Osteocyte (in vitro differentiated cells): ENCODE results near the gene FAM78A. TPM values are rescaled to one million over a fixed set of nuclear protein-coding genes. Genes with fewer than 3 reads are reported as not detected.
"Not testable (repeated sequence)": the region's sequence is repeated elsewhere in the genome, so short reads cannot be mapped to it uniquely, and the experiment has no call there.

Experiments used
- DNase-seq: peaks from one replicate; pipeline ENCODE4 v3.0.0; 2021; ENCODE audit warnings: mixed read lengths; ENCODE audit not compliant: unreplicated experiment; ENCODE audit errors: extremely low spot score
- H3K27ac Mint-ChIP-seq: one replicate; pipeline ENCODE4 v1.8.0; 2021; ENCODE audit warnings: mild to moderate bottlenecking, mixed read lengths; ENCODE audit not compliant: unreplicated experiment
- H3K27me3 Mint-ChIP-seq: one replicate; pipeline ENCODE4 v1.8.0; 2021; ENCODE audit warnings: mixed read lengths; ENCODE audit not compliant: unreplicated experiment
- H3K36me3 Mint-ChIP-seq: one replicate; pipeline ENCODE4 v1.8.0; 2021; ENCODE audit warnings: mixed read lengths; ENCODE audit not compliant: unreplicated experiment
- H3K4me1 Mint-ChIP-seq: one replicate; pipeline ENCODE4 v1.8.0; 2021; ENCODE audit warnings: mixed read lengths; ENCODE audit not compliant: unreplicated experiment
- H3K4me3 Mint-ChIP-seq: one replicate; pipeline ENCODE4 v1.8.0; 2021; ENCODE audit warnings: mild to moderate bottlenecking, moderate library complexity, mixed read lengths; ENCODE audit not compliant: unreplicated experiment
- H3K9me3 Mint-ChIP-seq: one replicate; pipeline ENCODE4 v1.8.0; 2021; ENCODE audit warnings: mixed read lengths; ENCODE audit not compliant: unreplicated experiment
- total RNA-seq: library from RNA; stranded (reverse); gene quantifications from 2 replicates; pipeline ENCODE4 v1.2.1, GENCODE V29; 2021
- TF ChIP-seq, protein P1 (sequence below): fragments of 200-600 bp; sonication (generic); IDR thresholded peaks from 2 replicates; pipeline ENCODE4 v1.5.0; 2021; ENCODE audit warnings: antibody characterized with exemption, mild to moderate bottlenecking, moderate library complexity

FAM78A gene
- total RNA-seq, 1 donor from 2014 or later: 1.0 TPM

GRCh38 chr9:131270171-131271015 lies 5.9 kb downstream of the FAM78A start:
- Mint-ChIP-seq H3K36me3 (no peaks in the 10 kb centered on the region), H3K9me3 (no peaks in the 10 kb centered on the region), H3K4me3 (no peak overlapping the region), H3K27me3 (peaks cover under 1% of the 10 kb centered on the region), H3K27ac (no peak overlapping the region), H3K4me1 (no peaks in the 10 kb centered on the region)
- no peak for DNase-seq
- TF ChIP-seq, protein P1, sequence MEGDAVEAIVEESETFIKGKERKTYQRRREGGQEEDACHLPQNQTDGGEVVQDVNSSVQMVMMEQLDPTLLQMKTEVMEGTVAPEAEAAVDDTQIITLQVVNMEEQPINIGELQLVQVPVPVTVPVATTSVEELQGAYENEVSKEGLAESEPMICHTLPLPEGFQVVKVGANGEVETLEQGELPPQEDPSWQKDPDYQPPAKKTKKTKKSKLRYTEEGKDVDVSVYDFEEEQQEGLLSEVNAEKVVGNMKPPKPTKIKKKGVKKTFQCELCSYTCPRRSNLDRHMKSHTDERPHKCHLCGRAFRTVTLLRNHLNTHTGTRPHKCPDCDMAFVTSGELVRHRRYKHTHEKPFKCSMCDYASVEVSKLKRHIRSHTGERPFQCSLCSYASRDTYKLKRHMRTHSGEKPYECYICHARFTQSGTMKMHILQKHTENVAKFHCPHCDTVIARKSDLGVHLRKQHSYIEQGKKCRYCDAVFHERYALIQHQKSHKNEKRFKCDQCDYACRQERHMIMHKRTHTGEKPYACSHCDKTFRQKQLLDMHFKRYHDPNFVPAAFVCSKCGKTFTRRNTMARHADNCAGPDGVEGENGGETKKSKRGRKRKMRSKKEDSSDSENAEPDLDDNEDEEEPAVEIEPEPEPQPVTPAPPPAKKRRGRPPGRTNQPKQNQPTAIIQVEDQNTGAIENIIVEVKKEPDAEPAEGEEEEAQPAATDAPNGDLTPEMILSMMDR: no peak

DNA sequence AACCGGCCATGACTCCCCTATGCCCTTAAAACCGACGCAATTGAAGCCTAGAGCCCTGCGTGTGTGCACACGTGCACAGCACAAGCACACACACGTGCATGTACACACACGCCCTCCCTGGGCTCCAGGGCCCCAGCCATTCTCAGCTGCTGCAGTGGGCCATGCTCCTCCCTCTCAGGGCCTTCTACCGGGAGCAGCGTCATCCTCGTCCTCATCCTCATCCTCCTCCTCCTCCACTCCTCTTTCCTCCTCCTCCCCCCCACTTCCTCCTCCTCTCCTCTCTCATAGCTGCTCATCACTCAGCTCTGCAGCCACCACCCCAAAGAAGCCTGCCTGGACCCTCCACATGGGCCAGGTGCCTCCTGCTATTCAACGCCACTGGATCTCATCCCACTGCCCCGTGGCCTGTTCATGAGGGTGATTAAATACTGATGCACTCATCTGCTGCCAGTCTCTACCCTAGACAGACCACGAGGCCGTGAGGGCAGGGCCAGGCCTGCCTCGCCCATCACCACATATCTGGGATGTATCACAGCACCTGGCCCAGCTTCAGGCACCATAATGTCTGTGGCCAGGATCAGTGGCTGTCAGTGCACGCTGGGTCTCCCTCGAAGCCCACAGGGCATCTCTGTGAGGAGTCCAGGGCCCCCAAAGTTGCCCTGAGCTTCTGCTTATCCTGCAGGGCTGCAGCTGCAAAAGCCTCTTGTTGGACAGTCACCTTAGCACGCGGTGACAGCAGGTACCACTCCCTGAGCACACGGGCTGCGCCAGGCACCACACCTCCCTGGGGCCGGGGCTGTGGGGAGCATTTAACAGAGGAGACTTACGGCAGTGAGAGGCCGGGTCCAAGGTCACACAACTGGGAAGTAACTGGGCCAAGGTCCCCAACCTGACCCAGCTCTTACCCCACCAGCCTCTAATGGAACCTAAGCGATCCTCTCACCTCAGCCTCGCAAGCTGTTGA lies 9.8 kb downstream of the FAM78A start:
- H3K9me3 Mint-ChIP-seq: no peaks in the 10 kb centered on the region
- no peaks in the 10 kb centered on the region for H3K36me3 Mint-ChIP-seq
- no peak overlapping the region for H3K4me3 Mint-ChIP-seq
- no peaks in the 10 kb centered on the region for H3K4me1 Mint-ChIP-seq
- TF ChIP-seq, protein P1: no peak
- no peak overlapping the region for H3K27ac Mint-ChIP-seq
- no peaks in the 10 kb centered on the region for H3K27me3 Mint-ChIP-seq
- DNase-seq: no peak

DNA sequence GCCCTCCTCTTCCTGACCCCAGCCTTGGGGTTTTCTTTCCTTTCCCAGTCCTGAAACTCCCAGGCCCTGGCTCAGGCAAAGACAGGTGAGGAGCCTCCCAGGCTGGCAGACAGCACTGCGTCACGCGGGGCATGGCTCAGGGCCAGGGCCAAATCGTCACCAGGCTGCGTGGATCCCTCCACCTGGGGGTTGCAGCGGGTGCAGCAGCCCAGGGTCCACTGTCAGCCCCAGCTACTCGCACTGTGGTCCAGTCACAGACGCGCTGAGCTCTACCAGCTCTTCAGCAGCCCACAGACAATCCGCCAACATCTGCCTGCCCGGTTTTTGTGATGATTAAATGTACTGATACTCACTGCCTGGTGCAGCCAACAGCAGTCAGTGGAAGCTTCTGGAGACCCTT lies 12.1 kb downstream of the FAM78A start:
- TF ChIP-seq, protein P1: no peak
- no peaks in the 10 kb centered on the region for H3K4me1 Mint-ChIP-seq
- H3K27me3 Mint-ChIP-seq: no peaks in the 10 kb centered on the region
- no peaks in the 10 kb centered on the region for H3K36me3 Mint-ChIP-seq
- H3K27ac Mint-ChIP-seq: no peak overlapping the region
- H3K9me3 Mint-ChIP-seq: no peaks in the 10 kb centered on the region
- no peak overlapping the region for H3K4me3 Mint-ChIP-seq
- DNase-seq: no peak

DNA sequence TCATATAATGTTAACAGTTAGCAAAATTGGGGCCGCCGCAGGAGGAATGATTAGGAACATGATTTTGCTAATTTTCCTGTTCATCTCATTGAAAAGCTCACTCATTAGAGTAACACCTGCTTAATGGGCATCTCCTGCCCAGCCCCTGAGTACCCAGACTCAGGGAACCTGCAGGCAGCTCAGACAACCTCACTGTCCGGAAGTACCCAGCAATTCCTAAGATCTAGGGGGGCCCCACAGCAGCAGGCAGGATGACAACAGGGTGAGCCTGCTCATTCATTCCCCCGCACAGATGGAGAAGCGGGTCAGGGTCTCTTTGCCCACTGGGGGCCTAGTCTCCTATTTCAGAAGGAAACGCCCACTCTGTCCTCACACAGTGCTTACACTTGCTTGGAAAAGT lies 12.6 kb downstream of the FAM78A start:
- TF ChIP-seq, protein P1: no peak
- Mint-ChIP-seq H3K9me3 (no peaks in the 10 kb centered on the region), H3K4me1 (no peaks in the 10 kb centered on the region), H3K4me3 (no peak overlapping the region), H3K36me3 (no peaks in the 10 kb centered on the region), H3K27ac (no peak overlapping the region), H3K27me3 (no peaks in the 10 kb centered on the region)
- DNase-seq: no peak

DNA sequence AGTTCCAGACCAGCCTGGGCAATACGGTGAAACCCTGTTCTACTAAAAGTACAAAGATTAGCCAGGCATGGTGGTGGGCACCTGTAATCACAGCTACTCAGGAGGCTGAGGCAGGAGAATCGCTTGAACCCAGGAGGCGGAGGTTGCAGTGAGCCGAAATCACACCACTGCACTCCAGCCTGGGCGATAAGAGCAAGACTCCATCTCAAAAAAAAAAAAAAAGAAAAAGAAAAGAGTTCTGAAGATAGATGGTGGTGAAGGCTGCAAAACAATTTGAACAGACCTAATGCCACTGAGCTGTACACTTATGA lies 13.3 kb downstream of the FAM78A start:
- H3K9me3 Mint-ChIP-seq, H3K4me3 Mint-ChIP-seq, H3K27me3 Mint-ChIP-seq, DNase-seq, H3K36me3 Mint-ChIP-seq, H3K4me1 Mint-ChIP-seq, H3K27ac Mint-ChIP-seq: not testable (repeated sequence)
